ENCODE measurements around the gene PRKCI. TPM values are rescaled to one million over a fixed set of nuclear protein-coding genes. Genes with fewer than 3 reads are reported as not detected.

PRKCI gene
- total and polyA plus RNA-seq, 2 donors (not counting 1 experiment from before 2014, with no cell fraction given): 1.8 to 11.1 TPM

DNA sequence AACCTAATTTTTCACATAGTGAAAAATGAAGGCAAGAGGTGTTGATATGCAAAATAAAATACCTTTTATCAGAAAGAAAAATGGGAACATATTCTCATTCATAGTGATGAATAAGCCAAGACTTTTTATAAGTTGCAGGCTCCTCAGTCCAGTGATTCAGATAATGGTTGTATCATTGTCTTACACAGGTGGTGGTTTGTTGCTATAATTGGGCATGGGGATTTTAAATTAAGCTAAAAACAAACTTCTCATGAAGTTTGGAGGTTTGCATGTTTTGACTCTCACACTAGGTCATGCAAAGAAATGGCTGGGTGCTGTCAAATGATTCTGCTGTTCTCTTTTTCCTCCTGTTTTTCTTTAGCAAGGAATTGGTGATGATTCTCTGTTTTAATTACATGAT is 74.5 kb downstream of the PRKCI start:
- H2AFZ ChIP-seq (ENCODE audit: insufficient read depth, low read depth, low read length, poor library complexity, severe bottlenecking): no peak overlapping the region
- ChIA-PET CTCF (no interaction called here), POLR2A (no interaction called here)
- no peaks in the 10 kb centered on the region for H4K20me1 ChIP-seq (ENCODE audit: control insufficient read depth, insufficient read depth, low read length, poor library complexity, severe bottlenecking)
- no peak overlapping the region for H3K9ac ChIP-seq (ENCODE audit: low read length)
- TF ChIP-seq, protein P1, sequence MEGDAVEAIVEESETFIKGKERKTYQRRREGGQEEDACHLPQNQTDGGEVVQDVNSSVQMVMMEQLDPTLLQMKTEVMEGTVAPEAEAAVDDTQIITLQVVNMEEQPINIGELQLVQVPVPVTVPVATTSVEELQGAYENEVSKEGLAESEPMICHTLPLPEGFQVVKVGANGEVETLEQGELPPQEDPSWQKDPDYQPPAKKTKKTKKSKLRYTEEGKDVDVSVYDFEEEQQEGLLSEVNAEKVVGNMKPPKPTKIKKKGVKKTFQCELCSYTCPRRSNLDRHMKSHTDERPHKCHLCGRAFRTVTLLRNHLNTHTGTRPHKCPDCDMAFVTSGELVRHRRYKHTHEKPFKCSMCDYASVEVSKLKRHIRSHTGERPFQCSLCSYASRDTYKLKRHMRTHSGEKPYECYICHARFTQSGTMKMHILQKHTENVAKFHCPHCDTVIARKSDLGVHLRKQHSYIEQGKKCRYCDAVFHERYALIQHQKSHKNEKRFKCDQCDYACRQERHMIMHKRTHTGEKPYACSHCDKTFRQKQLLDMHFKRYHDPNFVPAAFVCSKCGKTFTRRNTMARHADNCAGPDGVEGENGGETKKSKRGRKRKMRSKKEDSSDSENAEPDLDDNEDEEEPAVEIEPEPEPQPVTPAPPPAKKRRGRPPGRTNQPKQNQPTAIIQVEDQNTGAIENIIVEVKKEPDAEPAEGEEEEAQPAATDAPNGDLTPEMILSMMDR (IDR thresholded peaks at IDR 0.05): no peak
- TF ChIP-seq EZH2 (IDR thresholded peaks at IDR 0.05; ENCODE audit: borderline replicate concordance, insufficient read depth, low read depth, low read length, poor library complexity, severe bottlenecking): no peak
- DNase-seq: no peak
- intact Hi-C loops (cut with micrococcal nuclease): no loop called here
- H3K27me3 ChIP-seq (replicated peaks in 1 of 4; ENCODE audit: control extremely low read depth in 1 of 4, control insufficient read depth in 3 of 4, insufficient read depth in 4 of 4, low read length in 3 of 4): no peaks in the 10 kb centered on the region
- no peak for ATAC-seq (ENCODE audit: low read depth)
- H3K36me3 ChIP-seq (replicated peaks in 1 of 2; ENCODE audit: control extremely low read depth in 1 of 2, control insufficient read depth in 1 of 2, extremely low read depth in 1 of 2, insufficient read depth in 2 of 2, low read length in 1 of 2): no peaks in the 10 kb centered on the region
- no peak overlapping the region for H3K4me3 ChIP-seq (ENCODE audit: control extremely low read depth in 1 of 5, extremely low read depth in 1 of 5, insufficient read depth in 1 of 5, low read depth in 2 of 5, low read length in 4 of 5)
- no peak overlapping the region for H3K4me2 ChIP-seq (replicated peaks; ENCODE audit: low read depth, low read length, poor library complexity, severe bottlenecking)
- Mint-ChIP-seq H3K27ac (no peak overlapping the region), H3K4me1 (peaks cover 10% of the 10 kb centered on the region), H3K9me3 (ENCODE audit: insufficient read depth) (no peaks in the 10 kb centered on the region), H3K4me3 (no peak overlapping the region), H3K27me3 (no peaks in the 10 kb centered on the region)
- no peaks in the 10 kb centered on the region for H3K79me2 ChIP-seq (ENCODE audit: control insufficient read depth, insufficient read depth, low read length)
- peaks cover 0 to 4% of the 10 kb centered on the region in 2 donors for H3K4me1 ChIP-seq (ENCODE audit: control insufficient read depth in 2 of 2, insufficient read depth in 2 of 2, low read length in 2 of 2)
- H3K9me3 ChIP-seq (ENCODE audit: control extremely low read depth in 1 of 3, control insufficient read depth in 2 of 3, insufficient read depth in 1 of 3, low read length in 2 of 3): peaks cover 0 to 3% (median 0%) of the 10 kb centered on the region in 3 donors
- no peak overlapping the region for H3K27ac ChIP-seq (ENCODE audit: low read length in 2 of 2)

DNA sequence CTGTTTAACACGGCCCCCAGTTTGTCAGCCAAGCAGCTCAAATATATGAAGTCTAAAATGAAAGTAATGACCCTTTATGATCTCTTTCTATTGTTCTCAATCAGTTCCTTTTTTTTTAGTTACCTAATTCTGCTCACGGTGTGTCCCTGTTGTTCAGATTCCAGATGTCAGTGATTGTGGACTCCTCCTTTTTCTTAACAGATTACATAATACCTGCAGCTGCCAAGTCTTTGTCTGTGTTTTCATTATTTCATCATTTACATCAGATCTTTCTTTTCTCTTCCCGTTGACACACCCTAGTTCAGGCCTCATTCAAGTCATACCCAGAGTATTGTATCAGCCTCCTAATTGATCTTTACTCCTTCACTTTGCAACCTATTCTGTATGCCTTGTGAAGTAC is 79.2 kb downstream of the PRKCI start:
- Mint-ChIP-seq H3K27ac (no peak overlapping the region), H3K4me3 (no peak overlapping the region), H3K4me1 (peaks cover 7% of the 10 kb centered on the region), H3K27me3 (no peaks in the 10 kb centered on the region), H3K9me3 (ENCODE audit: insufficient read depth) (no peaks in the 10 kb centered on the region)
- no peak for ATAC-seq (ENCODE audit: low read depth)
- Histone ChIP-seq H3K4me1 (ENCODE audit: control insufficient read depth in 2 of 2, insufficient read depth in 2 of 2, low read length in 2 of 2) (peaks cover 0 to 4% of the 10 kb centered on the region in 2 donors), H3K36me3 (replicated peaks in 1 of 2; ENCODE audit: control extremely low read depth in 1 of 2, control insufficient read depth in 1 of 2, extremely low read depth in 1 of 2, insufficient read depth in 2 of 2, low read length in 1 of 2) (peaks cover 0 to 2% of the 10 kb centered on the region in 2 experiments), H3K27me3 (replicated peaks in 1 of 4; ENCODE audit: control extremely low read depth in 1 of 4, control insufficient read depth in 3 of 4, insufficient read depth in 4 of 4, low read length in 3 of 4) (no peaks in the 10 kb centered on the region), H3K9ac (ENCODE audit: low read length) (no peak overlapping the region), H3K27ac (ENCODE audit: low read length in 2 of 2) (no peak overlapping the region), H3K4me3 (ENCODE audit: control extremely low read depth in 1 of 5, extremely low read depth in 1 of 5, insufficient read depth in 1 of 5, low read depth in 2 of 5, low read length in 4 of 5) (no peak overlapping the region), H3K4me2 (replicated peaks; ENCODE audit: low read depth, low read length, poor library complexity, severe bottlenecking) (no peak overlapping the region), H2AFZ (ENCODE audit: insufficient read depth, low read depth, low read length, poor library complexity, severe bottlenecking) (peak overlapping the region; percentile 3), H3K9me3 (ENCODE audit: control extremely low read depth in 1 of 3, control insufficient read depth in 2 of 3, insufficient read depth in 1 of 3, low read length in 2 of 3) (peaks cover 0 to 3% (median 0%) of the 10 kb centered on the region in 3 donors), H4K20me1 (ENCODE audit: control insufficient read depth, insufficient read depth, low read length, poor library complexity, severe bottlenecking) (no peaks in the 10 kb centered on the region), H3K79me2 (ENCODE audit: control insufficient read depth, insufficient read depth, low read length) (no peaks in the 10 kb centered on the region)
- intact Hi-C loops (cut with micrococcal nuclease): no loop called here
- no peak for DNase-seq
- CTCF ChIA-PET: interaction anchor here (0.6 to 2.5 kb wide), 2 partner anchors 63 to 109 kb away, joined by 3 to 8 read pairs; no protein-coding TSS in a partner anchor
- 63% methylated on average over 2 of the region's 3 CpGs for WGBS (ENCODE audit: insufficient coverage)
- POLR2A ChIA-PET: no interaction called here
- no peak for TF ChIP-seq EZH2 (IDR thresholded peaks at IDR 0.05; ENCODE audit: borderline replicate concordance, insufficient read depth, low read depth, low read length, poor library complexity, severe bottlenecking)
- TF ChIP-seq, protein P1 (IDR thresholded peaks at IDR 0.05): no peak
